Astrocyte (in vitro differentiated cells and primary cell): Measurements from ENCODE around the gene AHNAK. TPM values are rescaled to one million over a fixed set of nuclear protein-coding genes. Genes with fewer than 3 reads are reported as not detected.

Source experiments
- DNase-seq: peaks from one replicate; pipeline ENCODE4 v3.0.0-alpha.2; 2010; ENCODE audit warnings: low read depth
- FAIRE-seq: peaks from 2 replicates; lab custom pipeline; 2011; peaks lifted over from hg19 to GRCh38; lab: Jason Lieb, UNC
- H2AFZ ChIP-seq: 2 replicates; pipeline ENCODE4 v1.6.0; 2012; ENCODE audit warnings: low read depth, low read length, inconsistent platforms
- H3K27ac ChIP-seq: 2 replicates; pipeline ENCODE4 v1.5.1; 2011; ENCODE audit warnings: low read depth, low read length, inconsistent platforms
- H3K27me3 ChIP-seq: 2 replicates; pipeline ENCODE4 v1.6.0; 2011; ENCODE audit warnings: low read length, inconsistent platforms; ENCODE audit not compliant: insufficient read depth
- H3K36me3 ChIP-seq: 2 replicates; pipeline ENCODE4 v1.5.1; 2011; ENCODE audit warnings: low read length, inconsistent platforms; ENCODE audit not compliant: insufficient read depth
- H3K4me1 ChIP-seq: 2 replicates; pipeline ENCODE4 v1.5.1; 2011; ENCODE audit warnings: low read length, inconsistent platforms; ENCODE audit not compliant: insufficient read depth
- H3K4me2 ChIP-seq: 2 replicates; pipeline ENCODE4 v1.6.0; 2012; ENCODE audit warnings: low read length, inconsistent platforms
- H3K4me3 ChIP-seq: 2 replicates; pipeline ENCODE4 v1.5.1; 2011; ENCODE audit warnings: low read depth, mild to moderate bottlenecking, low read length, inconsistent platforms; ENCODE audit not compliant: insufficient read depth
- H3K79me2 ChIP-seq: 2 replicates; pipeline ENCODE4 v1.6.0; 2012; ENCODE audit warnings: mild to moderate bottlenecking, low read length, inconsistent platforms; ENCODE audit not compliant: insufficient read depth
- H3K9ac ChIP-seq: 2 replicates; pipeline ENCODE4 v1.6.0; 2012; ENCODE audit warnings: mild to moderate bottlenecking, low read length, inconsistent platforms
- H3K9me3 ChIP-seq: 2 replicates; pipeline ENCODE4 v1.5.1; 2012; ENCODE audit warnings: low read depth, mild to moderate bottlenecking, low read length, inconsistent platforms; ENCODE audit not compliant: insufficient read depth
- H4K20me1 ChIP-seq: 2 replicates; pipeline ENCODE4 v1.6.0; 2012; ENCODE audit warnings: low read length, inconsistent platforms; ENCODE audit not compliant: insufficient read depth
- H3K27ac Mint-ChIP-seq: one replicate; pipeline ENCODE4 v1.8.0; 2021; ENCODE audit warnings: mild to moderate bottlenecking, mixed read lengths; ENCODE audit not compliant: unreplicated experiment
- H3K27me3 Mint-ChIP-seq: one replicate; pipeline ENCODE4 v1.8.0; 2021; ENCODE audit warnings: low read depth, mixed read lengths; ENCODE audit not compliant: unreplicated experiment
- H3K36me3 Mint-ChIP-seq: one replicate; pipeline ENCODE4 v1.8.0; 2021; ENCODE audit warnings: low read depth, mixed read lengths; ENCODE audit not compliant: unreplicated experiment
- H3K4me1 Mint-ChIP-seq: one replicate; pipeline ENCODE4 v1.8.0; 2021; ENCODE audit warnings: low read depth, mixed read lengths; ENCODE audit not compliant: unreplicated experiment
- H3K4me3 Mint-ChIP-seq: one replicate; pipeline ENCODE4 v1.8.0; 2021; ENCODE audit warnings: mild to moderate bottlenecking, moderate library complexity, mixed read lengths; ENCODE audit not compliant: unreplicated experiment
- H3K9me3 Mint-ChIP-seq: one replicate; pipeline ENCODE4 v1.8.0; 2021; ENCODE audit warnings: mild to moderate bottlenecking, mixed read lengths; ENCODE audit not compliant: unreplicated experiment
- CTCF ChIP-seq: IDR thresholded peaks from 2 replicates; pipeline ENCODE4 v1.5.1; 2011; ENCODE audit warnings: low read depth, mild to moderate bottlenecking, inconsistent platforms, low read length, moderate library complexity; ENCODE audit not compliant: insufficient read depth
- EZH2 ChIP-seq: IDR thresholded peaks from 2 replicates; pipeline ENCODE4 v1.6.1; 2012; ENCODE audit warnings: mild to moderate bottlenecking, low read length, inconsistent platforms; ENCODE audit not compliant: insufficient read depth
- total RNA-seq: library from RNA; stranded (reverse); gene quantifications from 2 replicates; pipeline ENCODE4 v1.2.1, GENCODE V29; 2021

AHNAK gene
- total RNA-seq, 1 donor from 2014 or later = 378 TPM

- Mint-ChIP-seq H3K27me3 (no peaks in the 10 kb centered on the region), H3K4me3 (peak overlapping the region; percentile 93), H3K9me3 (no peaks in the 10 kb centered on the region), H3K36me3 (peaks cover 33% of the 10 kb centered on the region), H3K4me1 (peaks cover 7% of the 10 kb centered on the region), H3K27ac (peak overlapping the region; percentile 96)
- Histone ChIP-seq H3K9me3 (no peaks in the 10 kb centered on the region), H3K36me3 (peaks cover 38% of the 10 kb centered on the region), H2AFZ (peak overlapping the region; percentile 79), H3K9ac (peak overlapping the region; percentile 82), H3K4me2 (peak overlapping the region; percentile 93), H4K20me1 (peaks cover 39% of the 10 kb centered on the region), H3K27ac (peak overlapping the region; percentile 77), H3K4me3 (peak overlapping the region; percentile 96), H3K4me1 (peaks cover 10% of the 10 kb centered on the region), H3K79me2 (peaks cover 43% of the 10 kb centered on the region), H3K27me3 (no peaks in the 10 kb centered on the region)
- FAIRE-seq (no peak), DNase-seq (no peak)
- no peak for TF ChIP-seq EZH2
- TF ChIP-seq CTCF = no peak
Observed at GRCh38 chr11:62592146-62592815, 45.7 kb upstream of the AHNAK start.

GRCh38 chr11:62591448-62592145, 45.0 kb upstream of the AHNAK start, which contains the start of gene TUT1:
TUT1 (minus strand) TSS chr11:62591523; CDS start chr11:62591485, 38 bp downstream.
- H3K4me2 ChIP-seq = peak within 1 kb of the TSS; percentile 93
- Mint-ChIP-seq H3K4me3 (peak within 1 kb of the TSS; percentile 93), H3K4me1 (peaks cover 7% of the 10 kb centered on the region), H3K27ac (peak within 1 kb of the TSS; percentile 96), H3K36me3 (peaks cover 31% of the 10 kb centered on the region), H3K9me3 (no peaks in the 10 kb centered on the region), H3K27me3 (no peaks in the 10 kb centered on the region)
- TF ChIP-seq EZH2 (no peak), CTCF (no peak)
- peaks cover 39% of the 10 kb centered on the region for H3K79me2 ChIP-seq
- peak; percentile 99 for DNase-seq
- peak; percentile 64 for FAIRE-seq
- peak within 1 kb of the TSS; percentile 80 for H3K27ac ChIP-seq
- H3K4me1 ChIP-seq = peaks cover 10% of the 10 kb centered on the region
- peaks cover 36% of the 10 kb centered on the region for H4K20me1 ChIP-seq
- H3K9ac ChIP-seq = peak within 1 kb of the TSS; percentile 95
- H2AFZ ChIP-seq = peak within 1 kb of the TSS; percentile 81
- H3K4me3 ChIP-seq = peak within 1 kb of the TSS; percentile 96
- peaks cover 35% of the 10 kb centered on the region for H3K36me3 ChIP-seq
- H3K27me3 ChIP-seq = no peaks in the 10 kb centered on the region
- H3K9me3 ChIP-seq = no peaks in the 10 kb centered on the region
